ENCODE results near the gene CA10. TPM values are rescaled to one million over a fixed set of nuclear protein-coding genes. Genes with fewer than 3 reads are reported as not detected.

CA10 gene
- total RNA-seq, 2 experiments from 2014 or later = not detected

DNA sequence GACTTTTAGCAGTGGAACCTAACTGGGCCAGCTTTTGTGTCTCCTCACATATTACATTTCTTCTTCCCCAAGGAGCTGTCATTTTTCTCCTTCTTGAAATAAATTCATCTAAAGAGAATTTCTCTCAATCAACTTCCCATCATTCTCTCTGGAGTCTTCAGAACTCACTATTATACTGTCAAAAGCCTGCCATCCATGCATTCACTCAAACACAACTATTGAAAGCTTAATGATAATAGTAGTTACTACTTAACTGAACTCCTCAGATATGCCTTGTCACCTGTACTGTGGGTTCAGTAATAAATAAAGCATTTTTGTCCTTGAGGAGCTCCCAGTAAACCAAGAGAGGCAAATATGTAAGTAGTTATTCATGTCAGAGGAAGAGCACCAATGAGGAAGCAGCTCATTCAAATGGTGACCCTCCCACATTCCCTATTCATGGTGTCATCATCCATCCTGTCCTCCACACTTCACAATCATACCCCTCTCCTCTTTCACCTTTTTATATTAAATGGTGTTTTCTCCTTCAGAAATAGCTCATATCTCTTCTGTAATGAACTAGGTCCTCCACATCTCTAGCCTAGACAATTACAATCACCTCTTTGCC lies 162.6 kb downstream of the CA10 start:
- CTCF ChIA-PET = no interaction called here
- H3K27me3 ChIP-seq (ENCODE audit: control insufficient read depth in 1 of 2, insufficient read depth in 2 of 2, low read length in 2 of 2) = no peaks in the 10 kb centered on the region
- no peak for ATAC-seq (ENCODE audit: poor library complexity)

DNA sequence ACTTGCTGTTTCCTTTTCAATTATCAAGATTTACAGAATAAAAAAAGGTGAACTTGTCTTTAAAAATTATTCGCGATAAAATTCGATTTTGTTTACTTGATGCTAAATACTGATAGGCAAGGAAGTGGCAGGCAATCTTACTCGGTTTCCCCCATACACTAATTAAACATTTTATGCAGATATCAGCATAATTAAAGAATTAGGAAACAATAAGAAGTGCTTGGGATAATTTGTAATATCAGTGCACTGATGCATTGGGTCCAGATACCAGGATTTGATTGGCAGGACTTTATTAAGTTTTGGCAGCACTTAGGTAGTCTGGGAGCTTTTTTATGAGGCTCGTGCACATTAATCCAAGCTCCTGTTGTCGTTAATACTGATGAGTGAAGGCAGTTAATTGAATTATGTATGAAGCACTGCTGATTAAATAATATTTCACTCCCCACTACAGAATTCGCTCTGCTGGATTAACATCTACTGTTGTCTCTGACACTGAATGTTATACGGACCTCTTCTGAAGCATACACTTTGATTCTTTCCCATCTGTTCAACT lies 165.6 kb downstream of the CA10 start:
- Mint-ChIP-seq H3K27me3 (no peaks in the 10 kb centered on the region), H3K9me3 (no peaks in the 10 kb centered on the region), H3K36me3 (ENCODE audit: low read depth) (no peaks in the 10 kb centered on the region), H3K4me1 (ENCODE audit: low read depth) (no peaks in the 10 kb centered on the region), H3K27ac (no peak overlapping the region), H3K4me3 (no peak overlapping the region)
- POLR2A ChIA-PET = no interaction called here
- H3K27me3 ChIP-seq (ENCODE audit: control insufficient read depth in 1 of 2, insufficient read depth in 2 of 2, low read length in 2 of 2) = no peaks in the 10 kb centered on the region
- CTCF ChIA-PET = no interaction called here
- TF ChIP-seq, protein P1, sequence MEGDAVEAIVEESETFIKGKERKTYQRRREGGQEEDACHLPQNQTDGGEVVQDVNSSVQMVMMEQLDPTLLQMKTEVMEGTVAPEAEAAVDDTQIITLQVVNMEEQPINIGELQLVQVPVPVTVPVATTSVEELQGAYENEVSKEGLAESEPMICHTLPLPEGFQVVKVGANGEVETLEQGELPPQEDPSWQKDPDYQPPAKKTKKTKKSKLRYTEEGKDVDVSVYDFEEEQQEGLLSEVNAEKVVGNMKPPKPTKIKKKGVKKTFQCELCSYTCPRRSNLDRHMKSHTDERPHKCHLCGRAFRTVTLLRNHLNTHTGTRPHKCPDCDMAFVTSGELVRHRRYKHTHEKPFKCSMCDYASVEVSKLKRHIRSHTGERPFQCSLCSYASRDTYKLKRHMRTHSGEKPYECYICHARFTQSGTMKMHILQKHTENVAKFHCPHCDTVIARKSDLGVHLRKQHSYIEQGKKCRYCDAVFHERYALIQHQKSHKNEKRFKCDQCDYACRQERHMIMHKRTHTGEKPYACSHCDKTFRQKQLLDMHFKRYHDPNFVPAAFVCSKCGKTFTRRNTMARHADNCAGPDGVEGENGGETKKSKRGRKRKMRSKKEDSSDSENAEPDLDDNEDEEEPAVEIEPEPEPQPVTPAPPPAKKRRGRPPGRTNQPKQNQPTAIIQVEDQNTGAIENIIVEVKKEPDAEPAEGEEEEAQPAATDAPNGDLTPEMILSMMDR (IDR thresholded peaks at IDR 0.05) = no peak
- no peaks in the 10 kb centered on the region for H3K4me1 ChIP-seq (ENCODE audit: insufficient read depth, low read length)
- ATAC-seq (ENCODE audit: poor library complexity) = no peak
- H3K36me3 ChIP-seq (ENCODE audit: insufficient read depth, low read length) = no peaks in the 10 kb centered on the region
- intact Hi-C loops (cut with DNase I, micrococcal nuclease) = no loop called here
- DNase-seq = no peak
- H3K27ac ChIP-seq (ENCODE audit: low read depth in 1 of 2, low read length in 2 of 2) = no peak overlapping the region
- H3K9me3 ChIP-seq (ENCODE audit: control insufficient read depth in 1 of 2, insufficient read depth in 1 of 2, low read length in 2 of 2) = no peaks in the 10 kb centered on the region
- H3K4me3 ChIP-seq (ENCODE audit: low read length) = no peak overlapping the region

More for the DNA sequence above, 162.6 kb downstream of the CA10 start:
- Mint-ChIP-seq H3K4me3 (no peak overlapping the region), H3K27ac (no peak overlapping the region), H3K9me3 (no peaks in the 10 kb centered on the region), H3K27me3 (no peaks in the 10 kb centered on the region), H3K36me3 (ENCODE audit: low read depth) (no peaks in the 10 kb centered on the region), H3K4me1 (ENCODE audit: low read depth) (no peaks in the 10 kb centered on the region)
- POLR2A ChIA-PET = no interaction called here
- no peak for DNase-seq
- Histone ChIP-seq H3K9me3 (ENCODE audit: control insufficient read depth in 1 of 2, insufficient read depth in 1 of 2, low read length in 2 of 2) (no peaks in the 10 kb centered on the region), H3K4me3 (ENCODE audit: low read length) (no peak overlapping the region), H3K27ac (ENCODE audit: low read depth in 1 of 2, low read length in 2 of 2) (no peak overlapping the region), H3K36me3 (ENCODE audit: insufficient read depth, low read length) (no peaks in the 10 kb centered on the region), H3K4me1 (ENCODE audit: insufficient read depth, low read length) (no peaks in the 10 kb centered on the region)
- intact Hi-C loops (cut with DNase I, micrococcal nuclease) = no loop called here
- TF ChIP-seq, protein P1 (IDR thresholded peaks at IDR 0.05) = no peak

DNA sequence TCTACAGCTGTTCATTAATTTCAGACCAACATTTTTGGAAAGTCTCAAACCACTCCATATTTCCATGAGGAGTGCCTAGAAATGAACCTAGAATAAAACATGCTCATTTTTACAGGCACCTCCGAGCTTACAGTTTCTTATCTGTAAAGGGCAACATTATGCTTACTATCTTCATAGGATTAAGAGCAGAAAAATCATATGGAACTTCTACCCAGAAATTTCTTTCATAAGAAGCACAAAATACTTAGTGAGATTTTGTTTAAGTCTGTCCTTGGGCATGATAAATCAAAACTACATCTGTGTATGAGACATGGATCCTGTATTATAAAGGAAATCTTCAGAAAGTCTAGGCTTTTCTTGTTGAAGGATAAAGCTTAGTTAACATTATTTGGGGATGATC lies 187.4 kb downstream of the CA10 start:
- Histone ChIP-seq H3K9me3 (ENCODE audit: control insufficient read depth in 1 of 2, insufficient read depth in 1 of 2, low read length in 2 of 2) (peaks cover 0 to 4% of the 10 kb centered on the region in 2 experiments), H3K27me3 (ENCODE audit: control insufficient read depth in 1 of 2, insufficient read depth in 2 of 2, low read length in 2 of 2) (no peaks in the 10 kb centered on the region), H3K4me1 (ENCODE audit: insufficient read depth, low read length) (no peaks in the 10 kb centered on the region), H3K4me3 (ENCODE audit: low read length) (no peak overlapping the region), H3K36me3 (ENCODE audit: insufficient read depth, low read length) (no peaks in the 10 kb centered on the region), H3K27ac (ENCODE audit: low read depth in 1 of 2, low read length in 2 of 2) (no peak overlapping the region)
- Mint-ChIP-seq H3K36me3 (ENCODE audit: low read depth) (no peaks in the 10 kb centered on the region), H3K4me1 (ENCODE audit: low read depth) (no peaks in the 10 kb centered on the region), H3K27ac (no peak overlapping the region), H3K9me3 (no peaks in the 10 kb centered on the region), H3K4me3 (no peak overlapping the region), H3K27me3 (no peaks in the 10 kb centered on the region)
- ChIA-PET POLR2A (no interaction called here), CTCF (no interaction called here)
- no peak for DNase-seq
- TF ChIP-seq, protein P1 (IDR thresholded peaks at IDR 0.05) = no peak
- ATAC-seq (ENCODE audit: poor library complexity) = no peak
- intact Hi-C loops (cut with DNase I, micrococcal nuclease) = no loop called here
